Nephron progenitor cell (in vitro differentiated cells): ENCODE results near the gene GGT7.

Experiments used
- DNase-seq: peaks from one replicate; pipeline ENCODE4 v3.0.0; 2021
- H3K27ac Mint-ChIP-seq: 2 replicates; pipeline ENCODE4 v1.8.0; 2021; ENCODE audit warnings: mild to moderate bottlenecking, moderate library complexity, mixed read lengths
- H3K27me3 Mint-ChIP-seq: 2 replicates; pipeline ENCODE4 v1.8.0; 2021; ENCODE audit warnings: mild to moderate bottlenecking, low read depth, mixed read lengths; ENCODE audit not compliant: poor library complexity
- H3K36me3 Mint-ChIP-seq: 2 replicates; pipeline ENCODE4 v1.8.0; 2021; ENCODE audit warnings: low read depth, mixed read lengths
- H3K4me1 Mint-ChIP-seq: 2 replicates; pipeline ENCODE4 v1.8.0; 2021; ENCODE audit warnings: mixed read lengths
- H3K4me3 Mint-ChIP-seq: 2 replicates; pipeline ENCODE4 v1.8.0; 2021; ENCODE audit warnings: mild to moderate bottlenecking, moderate library complexity, mixed read lengths
- H3K9me3 Mint-ChIP-seq: 2 replicates; pipeline ENCODE4 v1.8.0; 2021; ENCODE audit warnings: mild to moderate bottlenecking, moderate library complexity, mixed read lengths
- CTCF ChIP-seq: fragments of 200-600 bp; sonication (generic); IDR thresholded peaks from 2 replicates; pipeline ENCODE4 v1.5.0; 2021; ENCODE audit warnings: antibody characterized with exemption

The GGT7 gene

GRCh38 chr20:34843421-34843820 is 29.2 kb downstream of the GGT7 start:
- Mint-ChIP-seq H3K4me1 (no peaks in the 10 kb centered on the region), H3K9me3 (no peaks in the 10 kb centered on the region), H3K27me3 (peaks cover 7% of the 10 kb centered on the region), H3K36me3 (peaks cover 13% of the 10 kb centered on the region), H3K4me3 (no peak overlapping the region), H3K27ac (peak overlapping the region; percentile 66)
- TF ChIP-seq CTCF: no peak
- DNase-seq: no peak

DNA sequence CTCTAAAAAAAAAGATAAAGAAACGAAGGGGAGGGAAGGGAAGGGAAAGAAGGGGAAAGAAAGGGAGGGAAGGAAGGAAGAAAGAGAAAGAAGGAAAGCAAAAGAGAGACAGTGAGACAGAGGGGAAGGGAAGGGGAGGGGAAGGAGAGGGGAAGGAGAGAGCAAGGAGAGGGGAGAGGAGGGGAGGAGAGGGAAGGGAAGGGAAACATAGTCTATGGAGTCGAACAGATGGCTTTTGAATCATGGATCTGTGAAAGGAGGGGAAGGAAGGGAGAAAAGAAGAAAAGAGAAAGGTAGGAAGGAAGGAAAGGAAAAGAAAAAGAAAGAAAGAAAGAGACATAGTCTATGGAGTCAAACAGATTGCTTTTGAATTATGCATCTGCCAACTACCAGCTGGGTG is 30.5 kb downstream of the GGT7 start:
- Mint-ChIP-seq H3K27ac (no peak overlapping the region), H3K9me3 (no peaks in the 10 kb centered on the region), H3K36me3 (peaks cover 7% of the 10 kb centered on the region), H3K4me1 (no peaks in the 10 kb centered on the region), H3K4me3 (no peak overlapping the region), H3K27me3 (peaks cover 14% of the 10 kb centered on the region)
- no peak for TF ChIP-seq CTCF
- DNase-seq: no peak

DNA sequence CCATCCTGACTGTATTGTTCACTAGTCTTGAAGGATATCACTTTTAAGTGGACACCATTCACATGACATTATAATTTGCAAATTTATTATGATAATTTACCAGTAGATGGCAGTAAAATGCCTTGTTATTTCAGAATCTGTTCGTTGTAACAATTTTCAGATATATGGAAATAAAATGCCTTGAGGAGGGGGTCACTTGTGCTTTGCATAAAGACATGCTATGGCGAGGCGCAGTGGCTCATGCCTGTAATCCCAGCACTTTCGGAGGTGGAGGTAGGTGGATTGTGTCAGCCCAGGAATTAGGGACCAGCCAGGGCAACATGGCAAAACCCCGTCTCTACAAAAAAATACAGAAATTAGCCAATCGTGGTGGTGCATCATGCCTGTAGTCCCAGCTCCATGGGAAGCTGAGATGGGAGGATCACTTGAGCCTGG is 38.2 kb downstream of the GGT7 start:
- peaks cover 60% of the 10 kb centered on the region for H3K27me3 Mint-ChIP-seq
- peak; percentile 27 for TF ChIP-seq CTCF
- peaks cover 12% of the 10 kb centered on the region for H3K9me3 Mint-ChIP-seq
- H3K4me1 Mint-ChIP-seq: no peaks in the 10 kb centered on the region
- DNase-seq: no peak
- peak overlapping the region; percentile 62 for H3K27ac Mint-ChIP-seq
- no peak overlapping the region for H3K4me3 Mint-ChIP-seq
- H3K36me3 Mint-ChIP-seq: no peaks in the 10 kb centered on the region

- DNase-seq: no peak
- Mint-ChIP-seq H3K27me3 (peaks cover 58% of the 10 kb centered on the region), H3K27ac (no peak overlapping the region), H3K9me3 (peaks cover 12% of the 10 kb centered on the region), H3K36me3 (no peaks in the 10 kb centered on the region), H3K4me3 (no peak overlapping the region), H3K4me1 (no peaks in the 10 kb centered on the region)
- no peak for TF ChIP-seq CTCF
Measured at GRCh38 chr20:34831936-34832335, 40.7 kb downstream of the GGT7 start.

GRCh38 chr20:34829191-34829590 is 43.5 kb downstream of the GGT7 start:
- H3K9me3 Mint-ChIP-seq: no peaks in the 10 kb centered on the region
- peaks cover 5% of the 10 kb centered on the region for H3K36me3 Mint-ChIP-seq
- no peak overlapping the region for H3K27ac Mint-ChIP-seq
- DNase-seq: no peak
- peaks cover 49% of the 10 kb centered on the region for H3K27me3 Mint-ChIP-seq
- peaks cover 13% of the 10 kb centered on the region for H3K4me1 Mint-ChIP-seq
- TF ChIP-seq CTCF: no peak
- no peak overlapping the region for H3K4me3 Mint-ChIP-seq

DNA sequence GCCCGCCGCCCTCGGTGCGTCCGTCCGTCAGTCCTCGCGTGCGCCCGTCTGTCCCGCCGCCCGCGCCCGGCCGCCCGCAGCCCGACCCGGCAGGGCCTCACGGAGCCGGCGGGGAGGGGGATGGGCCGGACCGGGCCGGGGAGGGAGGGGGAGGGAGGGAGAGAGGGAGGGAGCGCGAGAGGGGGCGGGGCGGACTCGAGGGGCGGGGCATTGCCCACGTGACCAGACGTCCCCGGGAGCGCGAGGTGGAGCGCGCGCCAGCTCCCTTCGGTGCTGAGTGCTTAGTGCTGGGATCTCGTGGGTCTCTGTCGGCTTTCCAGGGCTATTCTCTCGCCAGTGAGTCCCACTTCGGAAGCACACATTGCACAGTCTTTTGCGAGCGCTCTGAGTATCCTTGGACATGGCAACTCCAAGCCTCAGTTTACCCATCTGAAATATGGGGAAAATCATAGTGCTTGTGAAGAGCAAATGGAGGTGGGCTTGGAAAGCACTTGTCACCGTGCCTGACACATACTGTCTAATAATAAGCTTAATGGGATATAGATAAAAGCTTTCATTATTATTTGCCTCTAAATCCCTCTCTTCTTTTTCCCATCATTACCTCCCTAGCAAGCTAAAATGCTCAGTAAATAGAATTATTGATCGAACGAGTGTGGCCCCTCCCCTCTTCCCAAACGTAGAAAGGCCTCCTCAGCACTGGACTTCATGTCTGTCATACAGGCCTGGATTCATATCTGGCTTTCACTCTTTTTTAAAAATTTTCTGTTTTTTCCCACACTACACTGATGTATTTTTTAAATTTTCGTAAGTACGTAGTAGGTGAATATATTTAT is 46.9 kb downstream of the GGT7 start, which contains the start of gene NCOA6:
Gene NCOA6, minus strand, starts transcription at position 122 of the 833 bp plus-strand sequence. CDS start 43,296 bp downstream, outside the sequence.
- TF ChIP-seq CTCF: no peak
- H3K4me1 Mint-ChIP-seq: peaks cover 34% of the 10 kb centered on the region
- peaks cover 31% of the 10 kb centered on the region for H3K36me3 Mint-ChIP-seq

More for the DNA sequence above, 46.9 kb downstream of the GGT7 start, which contains the start of gene NCOA6:
- peaks cover 19% of the 10 kb centered on the region for H3K27me3 Mint-ChIP-seq
- DNase-seq: peak; percentile 85
- H3K9me3 Mint-ChIP-seq: peaks cover 9% of the 10 kb centered on the region
- H3K4me3 Mint-ChIP-seq: peak within 1 kb of the TSS; percentile 100
- H3K27ac Mint-ChIP-seq: peak within 1 kb of the TSS; percentile 99
